ENCODE measurements around the gene HDAC1. TPM values are rescaled to one million over a fixed set of nuclear protein-coding genes. Genes with fewer than 3 reads are reported as not detected.
A peak's percentile ranks its signal among the peaks of the same experiment; 100 is the strongest.

The HDAC1 gene
- total RNA-seq, 2 experiments from 2014 or later, result 136 to 139 TPM

DNA sequence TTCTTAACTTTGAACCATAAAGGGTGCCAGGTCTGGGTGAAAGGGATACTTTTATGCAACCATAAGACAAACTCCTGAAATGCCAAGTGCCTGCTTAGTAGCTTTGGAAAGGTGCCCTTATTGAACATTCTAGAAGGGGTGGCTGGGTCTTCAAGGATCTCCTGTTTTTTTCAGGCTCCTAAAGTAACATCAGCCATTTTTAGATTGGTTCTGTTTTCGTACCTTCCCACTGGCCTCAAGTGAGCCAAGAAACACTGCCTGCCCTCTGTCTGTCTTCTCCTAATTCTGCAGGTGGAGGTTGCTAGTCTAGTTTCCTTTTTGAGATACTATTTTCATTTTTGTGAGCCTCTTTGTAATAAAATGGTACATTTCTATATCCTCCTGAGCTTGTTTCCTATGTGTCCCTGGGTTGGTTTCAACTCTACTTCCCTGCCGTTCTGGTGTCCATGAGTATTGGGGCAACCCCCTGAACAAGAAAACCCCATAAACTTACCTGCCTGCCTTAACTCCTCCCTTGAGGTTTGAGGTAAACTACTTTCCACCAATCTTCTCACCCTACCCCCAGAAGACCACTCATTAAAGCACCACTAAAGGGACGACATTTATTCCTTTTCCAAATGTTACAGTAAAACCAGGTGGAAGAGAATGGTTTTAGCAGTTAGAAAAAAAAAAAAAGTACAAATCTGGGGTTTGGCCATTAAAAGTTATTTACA, 41.5 kb downstream of the HDAC1 start:
- ChIA-PET POLR2A (interaction anchor here (1.2 kb wide), 1 partner anchor 84 kb away, joined by 3 read pairs; no protein-coding TSS in a partner anchor), CTCF (interaction anchor here (1.0 to 1.6 kb wide), 3 partner anchors 85 to 118 kb away, joined by 3 to 8 read pairs (median 4); no protein-coding TSS in a partner anchor)
- H3K4me1 Mint-ChIP-seq (ENCODE audit: low read depth), result peaks cover 37% of the 10 kb centered on the region
- H3K27me3 Mint-ChIP-seq, result no peaks in the 10 kb centered on the region
- H3K36me3 Mint-ChIP-seq, result peaks cover 16% of the 10 kb centered on the region
- no peak overlapping the region for H3K27ac Mint-ChIP-seq
- intact Hi-C loops (cut with micrococcal nuclease), result no loop called here
- DNase-seq, result no peak
- no peak overlapping the region for H3K4me3 Mint-ChIP-seq
- no peaks in the 10 kb centered on the region for H3K9me3 Mint-ChIP-seq

DNA sequence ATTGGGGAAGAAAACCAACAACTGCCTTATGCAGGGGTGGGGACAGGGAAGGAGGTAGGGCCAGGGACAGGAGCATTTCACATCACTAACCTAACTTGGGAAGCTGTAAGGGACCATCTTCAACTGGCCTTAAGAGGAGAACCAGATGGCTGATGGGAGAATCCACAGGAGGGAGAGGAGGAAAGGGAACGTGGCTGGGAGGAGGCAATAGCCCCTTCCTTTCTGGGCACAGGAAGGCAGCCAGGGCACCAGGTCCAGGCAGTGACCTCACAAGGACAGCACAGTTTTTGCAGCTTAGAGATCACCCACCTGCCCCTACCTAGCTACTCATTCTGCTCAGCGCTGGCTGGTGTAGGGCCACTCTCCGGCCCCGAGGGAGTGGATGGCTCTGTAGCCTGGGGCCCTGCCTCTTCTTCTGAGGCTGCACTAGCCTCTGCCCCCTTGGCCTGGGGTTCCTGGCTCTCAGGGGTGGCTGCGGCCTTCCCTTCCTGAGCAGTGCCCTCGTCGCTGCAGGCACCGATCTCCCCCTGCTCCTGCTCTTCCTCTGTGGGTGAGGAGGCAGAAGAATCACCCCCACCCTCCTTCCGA, 42.5 kb downstream of the HDAC1 start:
- peak overlapping the region; percentile 30 for H3K27ac Mint-ChIP-seq

DNA sequence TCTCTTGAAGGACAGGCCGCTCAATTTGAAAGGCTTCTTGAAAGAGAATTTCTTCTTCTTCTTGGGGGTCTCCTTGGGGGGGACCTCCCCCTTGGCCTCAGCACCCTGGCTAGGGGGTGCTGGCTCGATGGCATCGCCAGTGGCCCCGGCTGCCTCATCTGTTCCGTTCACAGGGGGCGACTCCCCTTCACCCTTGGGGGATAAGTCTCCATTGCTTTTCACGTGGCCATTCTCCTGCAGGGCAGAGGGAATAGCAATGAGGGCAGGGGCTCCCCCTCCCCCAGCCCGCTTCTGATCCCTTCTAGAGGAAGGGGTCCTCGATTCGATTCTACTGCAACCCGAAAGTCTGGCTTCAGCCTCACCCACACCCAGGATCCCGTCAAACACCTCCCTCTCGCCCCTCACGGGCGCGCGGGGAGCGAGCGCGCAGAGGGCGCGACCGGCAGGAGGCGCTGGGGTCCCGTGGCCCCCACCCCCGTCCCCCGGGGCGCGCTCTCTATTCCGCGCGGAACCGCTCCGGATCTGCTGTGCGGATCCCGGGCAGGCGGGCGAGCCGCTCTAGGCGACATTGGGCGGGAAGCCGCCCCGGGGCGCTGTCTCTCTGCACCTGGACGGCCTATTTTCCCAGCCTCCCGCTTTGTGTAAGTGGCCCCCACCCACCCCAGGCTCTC, 43.1 kb downstream of the HDAC1 start:
- H3K9me3 Mint-ChIP-seq, result no peaks in the 10 kb centered on the region
- H3K4me1 Mint-ChIP-seq (ENCODE audit: low read depth), result peaks cover 48% of the 10 kb centered on the region
- intact Hi-C loops (cut with micrococcal nuclease), result loop anchor here (2.0 to 5.0 kb wide), 5 partner anchors 38 to 398 kb away; partner anchors contain the start of genes HDAC1, PTP4A2, RBBP4 and ZBTB8OS
- POLR2A ChIA-PET, result interaction anchor here (0.6 to 2.4 kb wide), 11 partner anchors 13 to 155 kb away, joined by 3 to 12 read pairs (median 5); partner anchors contain the start of genes CCDC28B, FAM229A, HDAC1 and TSSK3
- CTCF ChIA-PET, result interaction anchor here (0.8 to 3.0 kb wide), 9 partner anchors 11 to 120 kb away, joined by 3 to 14 read pairs (median 4); no protein-coding TSS in a partner anchor
- peak; percentile 67 for DNase-seq
- peak overlapping the region; percentile 43 for H3K27ac Mint-ChIP-seq
- H3K36me3 Mint-ChIP-seq, result peaks cover 8% of the 10 kb centered on the region
- no peaks in the 10 kb centered on the region for H3K27me3 Mint-ChIP-seq
- H3K4me3 Mint-ChIP-seq, result peak overlapping the region; percentile 77

More for the DNA sequence above, 42.5 kb downstream of the HDAC1 start:
- Mint-ChIP-seq H3K4me3 (peak overlapping the region; percentile 77), H3K4me1 (ENCODE audit: low read depth) (peaks cover 46% of the 10 kb centered on the region), H3K27me3 (no peaks in the 10 kb centered on the region), H3K36me3 (peaks cover 12% of the 10 kb centered on the region), H3K9me3 (no peaks in the 10 kb centered on the region)
- no peak for DNase-seq
- intact Hi-C loops (cut with micrococcal nuclease), result loop anchor here (2.0 kb wide), 1 partner anchor 38 kb away; no protein-coding TSS in a partner anchor
- ChIA-PET POLR2A (interaction anchor here (1.2 kb wide), 1 partner anchor 85 kb away, joined by 3 read pairs; no protein-coding TSS in a partner anchor), CTCF (interaction anchor here (0.8 to 3.0 kb wide), 5 partner anchors 38 to 119 kb away, joined by 3 to 14 read pairs (median 4); no protein-coding TSS in a partner anchor)

DNA sequence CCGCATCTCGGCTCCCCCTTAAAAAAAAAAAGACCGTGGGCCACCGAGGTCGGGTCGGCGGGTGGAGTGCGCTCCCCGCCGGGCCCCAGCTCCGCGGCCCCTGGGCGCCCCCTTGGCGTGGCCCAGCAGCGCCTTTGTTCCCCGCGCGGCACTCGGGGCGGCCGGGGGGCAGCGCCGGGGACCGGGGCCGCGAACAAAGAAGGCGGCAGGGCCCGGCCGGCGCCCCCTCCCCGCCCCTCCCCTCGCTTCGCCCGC, 43.6 kb downstream of the HDAC1 start:
- intact Hi-C loops (cut with micrococcal nuclease), result loop anchor here (2.0 to 5.0 kb wide), 5 partner anchors 37 to 398 kb away; partner anchors contain the start of genes HDAC1, PTP4A2, RBBP4 and ZBTB8OS
- peaks cover 48% of the 10 kb centered on the region for H3K4me1 Mint-ChIP-seq (ENCODE audit: low read depth)
- peak overlapping the region; percentile 21 for H3K4me3 Mint-ChIP-seq
- no peaks in the 10 kb centered on the region for H3K9me3 Mint-ChIP-seq
- DNase-seq, result no peak
- no peaks in the 10 kb centered on the region for H3K27me3 Mint-ChIP-seq
- ChIA-PET POLR2A (interaction anchor here (0.6 to 2.4 kb wide), 19 partner anchors 12 to 155 kb away, joined by 3 to 12 read pairs (median 5); partner anchors contain the start of genes BSDC1, CCDC28B, FAM229A and HDAC1), CTCF (interaction anchor here (1.0 to 3.0 kb wide), 7 partner anchors 12 to 78 kb away, joined by 3 to 14 read pairs (median 6); partner anchors contain the start of gene BSDC1)
- no peak overlapping the region for H3K27ac Mint-ChIP-seq
- H3K36me3 Mint-ChIP-seq, result peaks cover 8% of the 10 kb centered on the region

DNA sequence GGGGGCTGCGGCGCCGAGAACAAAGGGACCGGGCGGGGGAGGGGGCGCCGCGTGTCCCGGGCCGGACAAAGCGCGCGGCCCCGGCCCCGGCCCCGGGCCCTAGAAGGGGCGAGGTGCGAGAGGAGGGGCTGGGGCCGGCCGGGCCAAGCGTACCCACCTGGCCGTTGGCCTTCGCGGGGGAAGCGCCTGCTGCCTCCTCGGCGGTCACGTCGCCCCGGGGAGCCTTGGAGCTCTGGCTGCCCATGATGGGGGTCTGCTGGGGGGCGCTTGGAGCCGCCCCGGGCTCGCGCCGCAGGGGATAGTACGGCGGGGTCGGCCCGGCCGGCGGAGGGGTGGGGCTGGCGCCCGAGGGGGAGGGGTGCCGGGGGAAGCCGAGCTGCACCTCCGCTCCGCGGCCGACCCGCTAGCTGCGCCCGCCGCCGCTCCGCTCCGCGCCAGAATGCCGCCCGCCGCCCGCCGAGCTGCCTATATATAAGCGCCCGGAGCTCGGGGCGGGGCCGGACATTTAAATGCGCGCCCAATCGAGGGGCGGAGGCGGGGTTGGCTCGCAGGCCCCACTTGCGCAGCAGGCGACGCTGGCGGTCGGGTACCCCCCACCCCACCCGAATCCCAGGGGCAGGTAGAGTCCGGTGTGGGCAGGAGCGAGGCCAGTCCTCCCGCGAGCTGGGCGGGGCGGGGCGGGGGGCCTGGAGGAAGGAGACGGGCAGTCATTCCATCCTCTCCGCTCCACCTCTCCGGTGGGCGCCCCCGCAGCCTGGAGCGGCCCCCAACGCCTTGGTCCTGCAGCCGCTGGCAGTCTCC, 44.1 kb downstream of the HDAC1 start, which contains the start of gene MARCKSL1:
Gene MARCKSL1 (minus strand): TSS at position 444 of the 801 bp plus-strand sequence. CDS start 200 bp downstream, at position 244.
- no peaks in the 10 kb centered on the region for H3K9me3 Mint-ChIP-seq
- CTCF ChIA-PET, result interaction anchor here (0.8 to 3.0 kb wide), 11 partner anchors 12 to 130 kb away, joined by 3 to 14 read pairs (median 5); partner anchors contain the start of genes BSDC1 and IQCC

DNA sequence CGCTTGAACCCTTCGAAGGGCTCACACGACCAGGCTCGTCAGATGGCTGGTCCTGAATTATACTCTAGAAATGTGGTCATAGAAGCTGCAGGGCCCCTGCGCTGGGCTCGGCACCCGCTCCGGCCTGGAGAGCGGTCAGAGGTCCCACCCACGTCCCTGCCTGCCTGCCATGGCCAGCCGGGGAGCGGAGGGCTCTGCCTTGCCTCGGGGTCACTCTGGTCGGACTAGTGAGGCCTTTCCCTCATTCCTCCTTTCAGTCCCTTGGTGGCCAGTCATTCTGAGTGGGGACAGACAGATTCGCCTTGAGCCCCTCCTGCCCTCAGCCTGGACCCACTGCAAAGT, 44.7 kb downstream of the HDAC1 start:
- H3K36me3 Mint-ChIP-seq, result peaks cover 5% of the 10 kb centered on the region
- H3K27me3 Mint-ChIP-seq, result no peaks in the 10 kb centered on the region
- H3K4me3 Mint-ChIP-seq, result no peak overlapping the region
- no peak overlapping the region for H3K27ac Mint-ChIP-seq
- no peak for DNase-seq
- ChIA-PET CTCF (interaction anchor here (0.8 to 3.0 kb wide), 12 partner anchors 11 to 131 kb away, joined by 3 to 14 read pairs (median 4); partner anchors contain the start of genes BSDC1 and IQCC), POLR2A (interaction anchor here (0.6 to 2.4 kb wide), 19 partner anchors 11 to 156 kb away, joined by 3 to 12 read pairs (median 4); partner anchors contain the start of genes BSDC1, CCDC28B, EIF3I and HDAC1)
- H3K9me3 Mint-ChIP-seq, result no peaks in the 10 kb centered on the region
- peaks cover 48% of the 10 kb centered on the region for H3K4me1 Mint-ChIP-seq (ENCODE audit: low read depth)
- intact Hi-C loops (cut with micrococcal nuclease), result loop anchor here (2.0 to 5.0 kb wide), 5 partner anchors 44 to 399 kb away; partner anchors contain the start of genes HDAC1, LCK, PTP4A2 and RBBP4

More for the DNA sequence above, 44.1 kb downstream of the HDAC1 start, which contains the start of gene MARCKSL1:
- POLR2A ChIA-PET, result interaction anchor here (0.6 to 2.4 kb wide), 24 partner anchors 11 to 156 kb away, joined by 3 to 12 read pairs (median 4); partner anchors contain the start of genes BSDC1, CCDC28B, EIF3I and FAM229A
- peak; percentile 81 for DNase-seq
- Mint-ChIP-seq H3K4me1 (ENCODE audit: low read depth) (peaks cover 48% of the 10 kb centered on the region), H3K36me3 (peaks cover 8% of the 10 kb centered on the region), H3K27me3 (no peaks in the 10 kb centered on the region), H3K4me3 (peak within 1 kb of the TSS; percentile 77), H3K27ac (peak within 1 kb of the TSS; percentile 43)
- intact Hi-C loops (cut with micrococcal nuclease), result loop anchor here (2.0 to 5.0 kb wide), 6 partner anchors 37 to 399 kb away; partner anchors contain the start of genes HDAC1, LCK, PTP4A2 and RBBP4

DNA sequence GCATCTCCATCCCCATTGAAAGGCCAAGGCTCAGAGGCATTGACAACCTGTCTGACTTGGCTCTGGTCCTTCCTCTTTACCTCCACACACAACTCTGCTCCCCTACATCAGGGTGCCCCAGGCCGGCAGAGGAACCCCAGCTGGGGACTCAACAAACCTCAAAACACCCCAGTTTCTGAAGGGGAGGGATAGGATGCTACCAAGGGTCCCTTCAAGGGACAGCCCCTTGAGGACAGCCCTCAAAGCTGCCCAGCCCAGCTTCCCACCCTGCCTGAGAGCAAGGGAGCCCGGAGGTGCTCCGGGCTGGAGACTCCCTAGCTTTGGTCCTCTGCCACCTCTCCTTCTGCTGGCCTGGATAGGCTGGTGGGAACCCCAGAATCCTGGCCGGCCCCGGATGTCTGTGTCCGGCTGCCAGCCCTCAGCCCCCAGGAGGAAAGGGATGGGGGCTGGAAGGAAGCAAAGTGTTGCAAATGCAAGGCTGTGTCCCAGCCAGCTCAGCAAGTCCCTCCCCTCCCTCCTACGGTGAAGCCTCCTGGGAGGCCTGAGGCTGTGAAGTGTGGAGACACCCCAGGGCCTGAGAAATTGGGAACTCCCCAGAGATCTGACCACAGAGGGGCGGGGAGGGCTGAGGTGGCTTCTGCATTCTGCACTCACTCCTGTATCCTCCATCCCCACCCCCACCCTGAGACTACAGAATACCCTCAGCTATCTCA, 45.2 kb downstream of the HDAC1 start:
- Mint-ChIP-seq H3K4me3 (no peak overlapping the region), H3K9me3 (no peaks in the 10 kb centered on the region), H3K36me3 (no peaks in the 10 kb centered on the region), H3K27me3 (no peaks in the 10 kb centered on the region), H3K4me1 (ENCODE audit: low read depth) (peaks cover 45% of the 10 kb centered on the region), H3K27ac (no peak overlapping the region)
- intact Hi-C loops (cut with micrococcal nuclease), result loop anchor here (2.0 to 5.0 kb wide), 5 partner anchors 45 to 400 kb away; partner anchors contain the start of genes HDAC1, LCK, PTP4A2 and RBBP4
- ChIA-PET POLR2A (interaction anchor here (0.7 to 2.4 kb wide), 9 partner anchors 14 to 136 kb away, joined by 3 to 12 read pairs (median 6); partner anchors contain the start of genes BSDC1 and CCDC28B), CTCF (interaction anchor here (0.5 to 3.0 kb wide), 10 partner anchors 10 to 89 kb away, joined by 3 to 14 read pairs (median 4); partner anchors contain the start of gene BSDC1)
- peak; percentile 80 for DNase-seq

DNA sequence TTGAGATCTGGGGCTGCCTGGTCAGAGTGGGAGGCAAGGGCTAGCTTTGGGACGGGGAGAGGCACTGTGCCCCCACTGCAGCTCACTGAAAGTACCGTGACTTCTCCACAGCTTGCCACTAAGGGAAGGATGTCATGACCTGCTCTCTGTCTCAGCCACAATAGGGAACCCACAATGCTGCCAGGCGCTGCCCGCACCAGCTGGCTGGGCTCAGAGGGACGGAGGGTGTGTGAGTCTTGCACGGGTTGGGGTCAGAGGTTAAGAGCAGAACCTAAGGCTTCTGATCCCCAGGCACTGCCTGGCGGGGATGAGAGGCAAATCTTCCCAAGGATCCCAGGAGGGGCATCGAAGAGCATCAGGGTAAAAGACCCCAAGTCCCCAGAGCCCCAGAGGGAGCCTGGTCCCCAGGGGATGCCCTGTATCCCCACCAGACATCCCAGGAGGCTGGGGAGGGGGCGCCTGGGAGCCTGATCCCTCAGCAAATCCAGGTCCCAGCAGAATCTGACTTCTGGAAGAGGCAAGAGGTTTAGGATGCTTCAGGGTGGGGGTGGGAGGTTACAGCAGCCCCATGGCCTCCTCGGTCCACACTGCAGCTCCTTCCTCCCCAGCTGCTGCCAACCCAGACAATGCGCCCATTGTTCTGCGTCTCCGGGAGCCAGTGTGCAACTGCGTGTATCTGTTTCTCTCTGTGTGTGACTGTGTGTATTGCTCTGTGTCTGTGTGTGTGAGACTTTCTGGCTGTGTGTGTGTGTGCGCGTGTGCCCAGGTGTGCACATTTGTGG, 46.2 kb downstream of the HDAC1 start:
- H3K4me3 Mint-ChIP-seq, result no peak overlapping the region
- no peak overlapping the region for H3K27ac Mint-ChIP-seq
- H3K9me3 Mint-ChIP-seq, result no peaks in the 10 kb centered on the region
- POLR2A ChIA-PET, result interaction anchor here (1.4 kb wide), 1 partner anchor 20 kb away, joined by 3 read pairs; no protein-coding TSS in a partner anchor
- H3K36me3 Mint-ChIP-seq, result no peaks in the 10 kb centered on the region
- CTCF ChIA-PET, result interaction anchor here (0.6 to 1.3 kb wide), 3 partner anchors 9 to 90 kb away, joined by 3 read pairs; no protein-coding TSS in a partner anchor
- peak; percentile 56 for DNase-seq
- peaks cover 49% of the 10 kb centered on the region for H3K4me1 Mint-ChIP-seq (ENCODE audit: low read depth)
- intact Hi-C loops (cut with micrococcal nuclease), result loop anchor here (2.0 to 5.0 kb wide), 6 partner anchors 46 to 401 kb away; partner anchors contain the start of genes BSDC1, HDAC1, LCK and PTP4A2
- no peaks in the 10 kb centered on the region for H3K27me3 Mint-ChIP-seq

DNA sequence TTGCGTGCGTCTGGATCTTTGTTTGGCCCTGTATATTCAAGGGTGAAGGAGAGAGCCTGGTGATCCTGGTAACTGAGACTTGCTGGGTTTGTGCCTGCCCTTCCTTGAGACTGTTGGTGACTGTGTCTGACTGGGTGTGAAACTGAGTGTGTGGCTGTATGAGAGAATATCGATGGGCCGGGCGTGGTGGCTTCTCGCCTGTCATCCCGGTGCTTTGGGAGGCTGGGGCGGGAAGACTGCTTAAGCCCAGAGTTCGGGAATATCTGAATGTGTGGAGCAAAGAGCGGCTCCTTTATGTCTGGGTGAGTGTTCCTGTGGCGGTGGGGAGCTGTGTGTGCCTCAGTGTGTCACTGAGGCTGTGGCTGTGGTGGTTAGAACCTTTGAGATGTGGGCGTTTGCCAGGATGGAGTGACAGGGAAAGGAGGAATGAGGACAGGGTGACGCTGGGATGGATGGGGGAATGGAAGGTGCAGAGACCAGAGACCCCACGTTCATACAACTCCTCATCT, 46.8 kb downstream of the HDAC1 start:
- Mint-ChIP-seq H3K27ac (peak overlapping the region; percentile 10), H3K27me3 (no peaks in the 10 kb centered on the region), H3K4me3 (no peak overlapping the region), H3K4me1 (ENCODE audit: low read depth) (peaks cover 45% of the 10 kb centered on the region), H3K36me3 (no peaks in the 10 kb centered on the region), H3K9me3 (no peaks in the 10 kb centered on the region)
- no peak for DNase-seq
- intact Hi-C loops (cut with micrococcal nuclease), result loop anchor here (1.0 to 5.0 kb wide), 6 partner anchors 13 to 401 kb away; partner anchors contain the start of genes BSDC1, HDAC1, PTP4A2 and RBBP4
- CTCF ChIA-PET, result no interaction called here
- POLR2A ChIA-PET, result no interaction called here
